WERI-Rb-1 (cell line): ENCODE measurements around the gene MEG3.

Experiments
- DNase-seq: peaks from one replicate; pipeline ENCODE4 v3.0.0-alpha.2; 2020
- H3K27ac ChIP-seq: fragments of 250-450 bp; sonication (Bioruptor Pico); 2 replicates; pipeline ENCODE4 v1.5.1; 2020; ENCODE audit warnings: mild to moderate bottlenecking, moderate library complexity
- H3K27me3 ChIP-seq: fragments of 250-450 bp; sonication (Bioruptor Pico); 2 replicates; pipeline ENCODE4 v1.5.1; 2021; ENCODE audit warnings: mild to moderate bottlenecking, low read depth, moderate library complexity; ENCODE audit not compliant: insufficient read depth, severe bottlenecking
- H3K36me3 ChIP-seq: fragments of 250-450 bp; sonication (Bioruptor Pico); 2 replicates; pipeline ENCODE4 v1.5.1; 2020; ENCODE audit warnings: mild to moderate bottlenecking, moderate library complexity
- H3K4me3 ChIP-seq: 2 replicates; pipeline ENCODE4 v1.5.1; 2011; ENCODE audit warnings: low read depth, mild to moderate bottlenecking, control low read depth, low read length
- H3K9me3 ChIP-seq: fragments of 250-450 bp; sonication (Bioruptor Pico); 2 replicates; pipeline ENCODE4 v1.5.1; 2021; ENCODE audit warnings: mild to moderate bottlenecking, moderate library complexity; ENCODE audit not compliant: severe bottlenecking
- TF ChIP-seq, protein P1 (sequence below): IDR thresholded peaks from 2 replicates; pipeline ENCODE4 v1.5.1; 2011; ENCODE audit warnings: low read depth, mild to moderate bottlenecking, control low read depth, inconsistent platforms, low read length

The MEG3 gene

DNA sequence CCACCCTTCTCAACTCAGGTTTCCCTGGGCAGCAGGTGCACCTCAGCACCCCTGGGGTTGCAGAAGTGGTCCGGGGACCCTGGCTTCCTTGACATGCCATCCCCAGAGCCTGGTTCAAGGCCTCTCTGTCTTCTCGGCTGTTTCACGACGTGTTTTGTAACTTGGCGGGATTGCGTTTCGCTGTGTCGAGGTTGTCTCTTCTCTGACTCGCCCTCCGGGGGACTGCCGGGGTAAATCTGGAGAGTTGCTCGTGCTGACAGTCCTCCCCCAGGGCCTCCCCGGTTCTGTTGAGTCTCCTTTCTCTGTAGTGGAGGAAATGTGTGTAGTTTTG is 25.6 kb downstream of the MEG3 start:
- Histone ChIP-seq H3K4me3 (no peak overlapping the region), H3K27me3 (no peaks in the 10 kb centered on the region), H3K36me3 (no peaks in the 10 kb centered on the region), H3K9me3 (no peaks in the 10 kb centered on the region), H3K27ac (no peak overlapping the region)
- TF ChIP-seq, protein P1, sequence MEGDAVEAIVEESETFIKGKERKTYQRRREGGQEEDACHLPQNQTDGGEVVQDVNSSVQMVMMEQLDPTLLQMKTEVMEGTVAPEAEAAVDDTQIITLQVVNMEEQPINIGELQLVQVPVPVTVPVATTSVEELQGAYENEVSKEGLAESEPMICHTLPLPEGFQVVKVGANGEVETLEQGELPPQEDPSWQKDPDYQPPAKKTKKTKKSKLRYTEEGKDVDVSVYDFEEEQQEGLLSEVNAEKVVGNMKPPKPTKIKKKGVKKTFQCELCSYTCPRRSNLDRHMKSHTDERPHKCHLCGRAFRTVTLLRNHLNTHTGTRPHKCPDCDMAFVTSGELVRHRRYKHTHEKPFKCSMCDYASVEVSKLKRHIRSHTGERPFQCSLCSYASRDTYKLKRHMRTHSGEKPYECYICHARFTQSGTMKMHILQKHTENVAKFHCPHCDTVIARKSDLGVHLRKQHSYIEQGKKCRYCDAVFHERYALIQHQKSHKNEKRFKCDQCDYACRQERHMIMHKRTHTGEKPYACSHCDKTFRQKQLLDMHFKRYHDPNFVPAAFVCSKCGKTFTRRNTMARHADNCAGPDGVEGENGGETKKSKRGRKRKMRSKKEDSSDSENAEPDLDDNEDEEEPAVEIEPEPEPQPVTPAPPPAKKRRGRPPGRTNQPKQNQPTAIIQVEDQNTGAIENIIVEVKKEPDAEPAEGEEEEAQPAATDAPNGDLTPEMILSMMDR = no peak
- no peak for DNase-seq

DNA sequence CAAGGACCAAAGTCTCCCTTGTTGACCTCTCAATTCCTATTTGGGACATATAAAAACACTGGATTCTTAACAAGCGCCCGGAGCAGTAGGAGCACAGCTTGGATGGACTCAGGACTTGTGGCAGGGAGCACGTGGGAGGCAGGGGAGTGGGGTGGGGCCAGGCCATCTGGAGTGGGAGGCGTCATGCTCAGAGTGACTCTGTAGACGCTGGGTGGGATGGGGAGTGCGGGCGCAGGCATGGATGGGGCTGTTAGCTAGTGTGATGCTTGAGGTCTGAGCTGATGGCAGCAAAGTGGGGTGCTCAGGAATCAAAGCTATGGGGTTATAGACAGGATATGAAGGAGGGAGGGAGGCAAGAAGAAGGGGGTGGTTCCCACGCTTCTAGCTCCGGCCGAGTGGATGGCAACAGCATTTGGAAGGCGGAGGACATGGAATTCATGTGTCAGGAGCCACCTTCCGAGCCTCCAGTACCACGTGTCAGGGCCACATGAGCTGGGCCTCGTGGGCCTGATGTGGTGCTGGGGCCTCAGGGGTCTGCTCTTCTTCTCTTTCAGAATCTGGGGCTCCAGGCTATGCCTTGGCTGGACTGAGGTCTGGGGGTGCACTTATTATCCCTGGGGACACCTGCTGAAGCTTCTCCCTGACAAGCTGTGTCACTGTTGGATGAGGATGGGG is 26.2 kb downstream of the MEG3 start:
- Histone ChIP-seq H3K9me3 (no peaks in the 10 kb centered on the region), H3K27me3 (peaks cover 3% of the 10 kb centered on the region), H3K27ac (no peak overlapping the region), H3K4me3 (no peak overlapping the region), H3K36me3 (no peaks in the 10 kb centered on the region)
- TF ChIP-seq, protein P1 = no peak
- DNase-seq = no peak

DNA sequence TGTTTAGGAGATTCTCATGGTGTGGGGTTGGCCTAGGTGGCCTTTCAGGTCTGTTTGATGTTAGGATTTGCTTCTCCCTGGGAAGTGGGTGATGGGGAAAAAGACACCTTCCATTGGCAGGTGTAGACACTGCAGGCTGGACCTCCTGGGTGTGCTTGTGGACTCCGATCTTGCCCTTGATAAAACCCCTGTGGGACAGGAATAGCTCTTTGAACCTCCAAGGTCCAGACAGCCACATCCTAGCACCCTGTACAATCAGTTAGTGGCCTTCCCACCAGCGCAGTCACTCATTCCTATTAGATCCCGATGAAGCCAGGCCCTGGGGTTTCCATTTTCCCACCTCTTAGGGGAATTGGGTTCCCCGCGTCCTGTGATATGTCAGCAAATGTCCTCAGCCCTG is 28.5 kb downstream of the MEG3 start:
- TF ChIP-seq, protein P1 = no peak
- Histone ChIP-seq H3K36me3 (no peaks in the 10 kb centered on the region), H3K4me3 (no peak overlapping the region)

DNA sequence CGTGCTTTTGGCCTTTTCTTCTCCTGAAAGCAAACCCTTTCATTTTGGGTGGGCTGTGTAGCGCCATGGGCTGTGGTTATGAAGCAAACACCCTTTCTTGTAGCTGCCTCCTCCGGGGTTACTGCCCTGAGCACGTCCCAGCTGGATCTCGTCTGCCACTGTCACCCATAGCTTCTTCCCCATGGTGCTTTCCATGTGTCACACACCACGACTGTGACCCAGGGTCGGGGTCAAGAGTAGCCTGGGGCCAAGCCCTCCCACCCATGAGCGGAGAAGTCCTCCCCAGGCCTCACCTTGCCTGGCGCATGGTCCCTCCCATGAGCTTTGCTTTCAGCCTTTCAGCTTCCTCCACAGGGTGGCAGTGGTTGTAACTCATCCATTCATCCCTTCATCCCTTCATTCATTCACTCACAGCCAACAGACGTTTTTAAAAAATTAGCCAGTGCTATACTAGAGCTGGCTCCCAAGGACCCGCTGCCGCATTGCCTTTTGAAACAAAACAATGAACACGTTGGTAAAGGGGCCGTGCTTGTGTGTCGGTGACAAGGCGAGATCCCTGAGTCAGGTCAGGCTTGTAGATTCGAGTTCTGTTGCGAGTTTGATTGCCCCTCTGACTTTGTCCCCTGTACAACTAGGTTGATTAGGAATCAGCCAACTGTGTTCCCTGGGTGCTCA is 29.5 kb downstream of the MEG3 start:
- H3K27me3 ChIP-seq = peaks cover 5% of the 10 kb centered on the region
- H3K27ac ChIP-seq = no peak overlapping the region
- TF ChIP-seq, protein P1 = no peak
- H3K9me3 ChIP-seq = no peaks in the 10 kb centered on the region
- no peak for DNase-seq
- H3K36me3 ChIP-seq = no peaks in the 10 kb centered on the region
- no peak overlapping the region for H3K4me3 ChIP-seq

More for the DNA sequence above, 28.5 kb downstream of the MEG3 start:
- Histone ChIP-seq H3K9me3 (no peaks in the 10 kb centered on the region), H3K27me3 (peaks cover 3% of the 10 kb centered on the region), H3K27ac (no peak overlapping the region)
- DNase-seq = no peak

DNA sequence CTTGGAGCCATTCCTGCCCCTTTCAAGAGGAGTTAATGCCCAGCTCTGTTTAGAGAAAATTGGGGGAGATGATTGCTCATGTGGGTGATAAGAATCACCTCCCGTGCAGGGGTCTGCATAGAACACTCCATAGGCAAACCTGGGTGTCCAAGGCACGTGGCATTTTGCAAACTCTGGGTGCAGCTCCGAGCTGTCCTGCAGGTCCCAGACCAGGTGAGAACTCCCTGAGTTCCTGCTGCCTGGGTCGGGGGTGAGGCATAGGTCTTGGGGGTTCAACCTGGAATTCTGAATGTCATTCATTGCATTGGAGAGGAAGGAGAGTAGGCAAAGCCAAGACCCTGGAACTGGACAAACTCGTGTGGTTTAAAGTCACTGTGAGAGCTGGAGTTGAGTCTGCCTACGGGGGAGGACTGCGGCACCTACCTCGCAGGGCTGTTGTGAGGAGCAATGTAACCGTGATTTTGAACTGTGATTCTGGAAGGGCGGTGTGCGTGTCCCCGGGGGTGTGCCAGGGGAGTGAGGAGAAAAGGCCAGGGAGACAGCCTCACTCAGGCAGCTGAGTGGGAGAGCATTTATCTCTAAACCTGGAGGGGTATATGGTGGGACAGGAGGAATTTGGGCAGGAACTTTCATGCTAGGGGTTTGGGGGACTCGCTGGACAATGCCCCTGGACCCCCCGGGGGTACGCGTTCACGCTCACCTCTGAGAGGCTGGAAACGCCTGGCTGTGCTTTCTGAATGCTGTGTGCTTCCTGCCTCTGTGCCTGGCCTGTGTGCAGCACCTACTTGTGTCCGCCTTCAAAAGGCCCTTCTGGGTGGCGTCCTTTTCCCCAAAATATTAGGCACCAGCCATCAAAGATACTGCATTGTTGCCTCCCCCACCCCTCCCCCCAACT is 30.4 kb downstream of the MEG3 start:
- Histone ChIP-seq H3K27ac (no peak overlapping the region), H3K27me3 (peaks cover 7% of the 10 kb centered on the region), H3K4me3 (no peak overlapping the region), H3K36me3 (no peaks in the 10 kb centered on the region), H3K9me3 (no peaks in the 10 kb centered on the region)
- DNase-seq = no peak
- TF ChIP-seq, protein P1 = no peak
